Hematopoietic multipotent progenitor cell treated with erythropoietin and hydrocortisone succinate and interleukin-3 and kit ligand, for 15 days (in vitro differentiated cells): Measurements from ENCODE around the gene PIAS3.

Experiments
- DNase-seq: peaks from one replicate; pipeline ENCODE4 v3.0.0-alpha.2; 2015; ENCODE audit warnings: low spot score

The PIAS3 gene

DNA sequence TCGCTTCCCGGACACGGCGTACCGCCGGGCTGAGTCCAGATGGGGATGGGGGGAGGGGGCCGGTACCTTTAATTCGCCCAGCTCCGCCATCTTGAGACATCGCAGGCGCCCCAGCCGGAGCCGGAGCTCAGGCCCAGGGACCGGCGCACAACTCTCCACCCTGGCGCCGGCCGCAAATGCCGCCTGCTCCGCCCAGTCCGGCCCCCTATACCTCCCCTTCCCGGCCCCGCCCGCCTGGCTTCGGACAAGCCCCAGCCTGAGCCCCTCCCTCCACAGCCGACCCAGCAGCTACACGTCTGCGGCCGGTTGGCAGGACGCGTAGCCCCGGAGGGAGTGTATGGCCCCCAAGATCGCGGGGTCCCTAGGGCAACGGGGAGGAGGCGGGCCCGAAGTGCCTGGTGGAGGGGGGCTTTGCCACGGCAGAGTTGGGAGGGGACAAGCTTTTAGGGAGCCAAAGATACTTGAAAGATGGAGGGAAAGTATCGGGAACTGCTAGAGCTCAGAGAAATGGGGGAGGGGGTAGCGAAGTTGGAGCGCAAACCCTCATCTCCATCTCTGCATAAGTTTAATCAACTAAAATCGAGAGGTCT is at the start of gene PIAS3:
Gene PIAS3 (minus strand): TSS at position 181 of the 590 bp plus-strand sequence. CDS start 91 bp downstream, at position 90.
- DNase-seq: peak; percentile 56

DNA sequence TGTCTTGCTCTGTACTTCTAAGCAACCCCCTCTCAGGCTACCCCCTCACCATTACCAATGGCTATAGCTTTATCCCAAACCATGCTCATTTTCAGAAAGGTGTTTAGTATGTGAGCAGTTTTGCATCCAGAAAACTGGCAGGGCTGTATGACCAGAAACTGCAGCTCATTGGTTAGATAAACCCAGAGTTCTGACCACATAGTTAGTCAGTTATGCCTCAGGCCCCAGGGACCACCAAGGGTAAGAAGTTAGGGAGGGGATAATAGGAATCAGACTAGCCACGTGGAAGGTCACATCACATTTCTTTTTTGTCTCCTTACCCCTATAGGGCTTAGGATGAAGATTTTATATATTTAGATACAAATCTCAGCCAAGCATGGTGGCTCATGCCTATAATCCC is 49.8 kb upstream of the PIAS3 start:
- DNase-seq: no peak

DNA sequence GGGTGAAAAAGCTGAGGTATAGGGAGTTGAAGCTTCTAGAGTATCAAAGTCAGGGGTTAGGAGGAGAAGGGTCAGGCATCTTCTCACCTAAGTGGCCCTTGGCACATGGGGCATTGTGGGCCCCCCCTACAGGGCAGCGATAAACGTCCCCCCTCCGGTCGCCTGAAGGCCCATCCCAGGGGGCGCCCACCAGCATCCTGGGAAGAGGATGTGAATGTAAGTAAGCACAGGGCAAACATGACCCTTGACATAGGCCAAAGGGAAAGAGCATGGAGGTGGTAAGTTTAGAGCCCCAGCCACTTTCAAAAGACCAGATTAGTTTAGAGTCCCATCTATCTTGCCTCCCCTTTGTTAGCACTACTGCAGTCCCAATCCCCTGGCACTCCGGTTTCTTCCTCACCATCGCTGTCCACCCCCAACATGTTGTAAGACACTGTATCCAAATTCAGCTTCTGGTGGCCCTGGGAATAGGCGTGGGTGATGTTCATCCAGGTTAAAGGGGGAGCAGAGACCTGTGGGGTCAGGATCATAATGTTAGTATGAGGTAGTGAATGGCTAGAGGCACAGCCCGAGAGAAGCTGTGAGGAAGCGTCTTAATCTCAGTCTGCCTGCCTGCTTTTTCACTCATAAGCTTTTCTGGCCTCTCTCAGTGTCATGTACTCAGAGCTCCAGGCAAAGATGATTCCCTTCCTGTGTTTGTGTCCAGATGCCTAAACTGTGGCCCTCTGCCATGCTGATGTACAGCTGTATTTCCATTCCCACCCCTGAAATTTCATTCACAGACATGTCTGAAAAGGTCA is 48.3 kb upstream of the PIAS3 start:
- DNase-seq: no peak

DNA sequence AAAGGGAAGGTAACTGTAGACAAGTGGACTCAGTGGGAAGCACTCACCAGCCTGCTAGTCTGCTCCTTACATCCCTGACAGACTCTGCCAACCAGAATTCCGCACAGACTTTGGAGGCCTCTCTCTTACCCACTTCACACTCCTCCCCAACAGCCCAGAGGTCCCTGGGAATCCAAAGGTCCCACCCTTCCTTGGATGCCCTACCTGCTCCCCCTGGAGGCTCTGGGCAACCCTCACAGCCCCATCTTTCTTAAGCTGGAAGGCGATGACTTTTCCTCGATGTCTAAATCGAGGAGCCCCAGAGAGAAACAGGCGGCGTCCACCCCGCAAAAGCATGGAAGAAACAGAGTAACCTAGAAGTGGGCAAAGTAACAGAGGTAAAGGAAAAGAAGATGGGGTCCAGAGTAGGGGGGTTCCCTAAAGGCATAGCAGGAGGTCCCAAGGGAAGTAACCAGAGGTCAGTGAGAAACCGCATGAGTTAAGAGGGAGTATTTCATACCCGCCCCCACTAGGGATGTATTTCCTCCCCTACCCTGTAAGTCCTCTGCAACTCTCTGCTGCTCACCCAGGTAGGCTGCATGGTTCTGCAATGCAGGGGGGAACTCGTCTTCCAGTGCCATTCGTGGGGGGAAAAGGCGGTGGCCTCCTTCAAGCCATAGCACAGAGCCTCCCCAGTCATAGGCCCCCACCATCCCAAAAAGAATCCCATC is 42.6 kb upstream of the PIAS3 start:
- no peak for DNase-seq

DNA sequence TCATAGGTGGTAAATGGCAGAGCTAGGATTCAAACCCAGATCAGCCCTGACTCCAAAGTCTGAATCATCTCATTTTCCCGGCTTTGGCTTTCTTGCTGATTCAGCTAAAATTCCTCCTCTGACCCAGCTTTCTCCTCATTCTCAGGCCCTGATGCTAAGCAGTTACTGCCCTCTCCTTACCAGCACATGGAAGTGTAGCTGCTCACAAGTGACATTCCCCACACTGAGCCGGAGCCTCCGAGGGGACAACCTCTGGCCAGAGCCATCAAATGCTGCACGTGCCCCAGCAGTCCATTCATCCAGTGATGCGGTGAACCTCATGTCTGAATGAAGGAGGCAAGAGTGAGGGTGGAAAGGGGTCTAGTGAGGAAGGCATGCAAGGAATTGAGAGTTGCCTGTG is 39.9 kb upstream of the PIAS3 start:
- no peak for DNase-seq

DNA sequence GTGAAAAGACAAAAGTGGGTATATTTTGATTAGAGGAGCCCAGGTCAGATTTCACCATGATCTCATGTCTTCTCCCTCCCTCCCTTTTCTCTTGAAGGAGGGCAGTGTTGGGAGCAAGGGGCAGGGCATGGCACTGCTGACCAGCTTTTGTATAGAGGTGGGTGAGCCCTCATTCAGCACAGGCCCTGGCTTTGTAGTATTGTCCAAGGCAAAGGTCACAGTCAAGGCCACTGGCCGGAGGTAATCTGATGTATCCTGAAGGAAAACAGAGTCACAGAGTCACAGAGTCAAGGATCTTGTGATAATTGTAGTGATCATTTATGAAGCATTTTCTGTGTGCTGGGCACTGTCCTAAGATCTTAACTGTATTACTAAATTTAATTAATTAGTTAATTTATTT is 39.1 kb upstream of the PIAS3 start:
- DNase-seq: no peak

DNA sequence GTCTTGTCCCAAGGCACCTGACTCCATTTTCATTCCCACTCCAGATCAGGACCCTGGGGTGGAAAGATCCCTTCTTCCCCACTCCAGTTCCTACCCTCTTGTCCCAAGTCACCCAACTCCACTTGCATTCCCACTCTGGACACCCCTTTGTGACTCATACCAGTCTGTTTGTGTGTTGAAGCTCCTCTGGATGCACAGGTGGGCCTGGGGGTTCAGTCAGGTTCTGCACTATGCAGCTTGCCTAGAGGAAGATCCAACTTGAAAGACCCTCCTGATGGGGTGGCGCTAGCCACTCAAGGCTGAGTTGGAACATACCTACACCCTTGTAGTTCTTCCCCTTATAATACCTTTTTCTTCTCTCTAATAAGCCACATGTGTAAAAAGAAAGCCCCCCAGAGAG is 36.6 kb upstream of the PIAS3 start:
- DNase-seq: no peak

DNA sequence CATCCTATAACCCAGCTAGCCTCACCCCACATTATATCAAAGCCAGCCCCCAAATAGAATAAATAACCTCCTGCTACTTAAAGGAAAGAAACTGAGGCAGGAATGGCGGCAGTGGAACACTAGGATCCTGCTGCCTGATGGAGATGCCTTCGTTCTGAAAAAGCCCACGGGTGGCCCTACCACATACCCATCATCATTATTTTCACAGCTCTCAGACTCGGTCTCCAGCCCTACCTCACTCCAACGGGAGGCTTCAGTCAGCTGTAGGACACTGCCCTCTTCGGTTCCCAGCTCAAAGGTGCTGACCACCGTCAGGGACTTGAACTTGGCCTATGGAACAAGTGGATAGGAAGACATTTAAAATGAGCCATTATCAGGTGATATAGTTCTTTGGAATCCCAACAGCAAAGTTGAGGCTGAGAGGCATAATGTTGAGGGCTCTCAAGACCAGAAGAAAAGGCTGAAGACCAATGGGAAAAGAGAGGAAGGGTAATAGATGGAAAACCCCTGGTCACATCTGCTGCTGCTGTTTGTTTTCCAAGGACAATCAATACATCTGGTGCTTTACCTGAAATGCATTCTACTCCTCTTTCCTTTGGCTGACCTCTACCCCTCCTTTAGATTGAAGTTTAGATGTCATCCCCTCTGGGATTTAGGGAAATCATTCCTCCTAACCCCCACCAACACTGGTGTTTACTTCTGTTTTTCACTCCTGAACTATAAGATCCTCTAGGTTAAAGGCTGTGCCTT is 34.6 kb upstream of the PIAS3 start:
- DNase-seq: no peak

DNA sequence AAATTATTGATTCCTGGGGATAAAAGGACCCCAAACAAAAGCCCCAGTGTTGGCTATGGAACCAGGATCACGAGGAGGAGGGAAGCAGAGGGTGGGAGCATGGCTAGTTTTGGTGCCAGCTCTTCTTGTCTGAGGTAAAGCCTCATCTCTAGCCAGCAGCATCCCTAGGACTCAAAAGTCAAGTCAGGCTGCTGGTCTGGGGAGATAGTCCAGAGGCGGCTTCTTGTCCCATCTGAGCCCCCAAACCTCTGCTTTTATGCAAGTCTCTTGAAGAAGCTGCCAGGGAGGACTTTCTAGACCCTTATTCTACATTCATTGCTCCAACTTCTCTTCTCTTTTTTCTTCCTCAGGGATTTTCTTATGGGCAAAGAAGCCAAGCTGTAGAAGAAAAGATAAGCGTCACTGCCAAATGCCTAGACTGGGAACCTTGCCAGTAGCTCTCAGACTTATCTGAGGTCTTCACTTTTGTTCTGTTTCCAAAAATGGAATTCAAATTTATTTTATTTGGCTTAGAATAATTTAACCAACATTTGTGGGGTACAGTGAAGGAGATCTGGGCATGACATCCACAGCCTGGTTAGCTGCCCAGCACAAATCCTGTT is 33.7 kb upstream of the PIAS3 start:
- peak; percentile 63 for DNase-seq

DNA sequence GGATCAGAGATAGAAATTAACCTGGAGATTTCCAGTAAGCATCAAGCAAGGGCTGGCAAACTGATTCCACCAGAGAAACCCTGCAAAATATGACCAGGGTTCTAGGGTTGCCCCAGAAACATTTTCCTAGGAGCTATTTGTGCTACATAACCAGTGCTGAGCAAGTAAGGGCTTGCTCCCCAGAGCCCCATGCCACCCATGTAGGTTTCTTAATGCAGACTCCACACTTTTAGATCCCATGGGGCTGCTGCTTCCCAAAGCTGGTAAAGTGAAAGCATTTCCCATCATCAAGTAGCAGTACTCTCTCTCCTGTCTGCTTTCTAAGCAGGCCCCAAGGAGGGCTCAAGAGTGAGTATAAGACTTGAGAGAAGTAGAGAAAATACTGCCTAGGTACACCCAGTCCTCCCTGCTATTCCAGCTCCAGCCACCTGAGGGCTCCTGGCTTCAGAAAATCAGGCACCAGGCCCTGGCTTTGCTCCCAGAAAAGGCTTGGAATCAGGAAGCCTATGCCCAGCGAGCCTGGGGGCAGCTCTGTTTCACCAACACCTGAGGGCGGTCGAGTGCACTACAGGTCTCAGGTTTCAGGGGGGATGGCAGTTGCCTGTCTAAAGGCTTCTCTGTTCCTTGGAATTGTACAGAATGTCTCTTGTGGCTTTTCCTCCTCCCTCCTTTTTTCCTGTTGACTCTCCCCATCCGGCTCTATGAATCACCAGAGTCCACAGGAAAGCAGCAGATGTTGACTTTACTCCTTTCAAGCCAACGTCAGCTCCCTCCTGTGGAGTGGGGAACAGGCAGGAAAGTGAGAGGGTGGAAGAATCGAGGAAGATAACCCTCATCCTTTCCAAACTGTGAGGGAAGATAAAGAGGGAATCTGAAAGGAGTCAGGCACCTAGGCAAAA is 33.0 kb upstream of the PIAS3 start:
- DNase-seq: peak; percentile 76

DNA sequence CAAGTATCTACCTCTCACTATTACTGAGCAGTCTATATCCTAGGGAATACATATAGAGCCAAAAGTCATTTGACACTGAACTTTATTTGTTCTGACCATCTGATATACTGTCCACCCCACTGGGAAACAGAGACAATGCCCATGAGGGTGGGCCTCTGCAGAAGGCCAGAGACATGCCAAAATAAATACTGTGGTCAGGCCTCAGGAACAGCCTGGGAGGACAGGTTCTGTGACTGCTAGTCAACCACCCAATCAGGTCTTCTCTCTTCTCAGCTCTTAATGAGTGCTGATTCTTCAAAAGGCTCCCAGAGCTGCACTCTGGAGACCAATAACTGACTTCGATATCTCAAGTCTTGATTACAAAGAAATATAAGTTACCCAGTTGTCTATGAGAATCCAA is 32.3 kb upstream of the PIAS3 start:
- no peak for DNase-seq

DNA sequence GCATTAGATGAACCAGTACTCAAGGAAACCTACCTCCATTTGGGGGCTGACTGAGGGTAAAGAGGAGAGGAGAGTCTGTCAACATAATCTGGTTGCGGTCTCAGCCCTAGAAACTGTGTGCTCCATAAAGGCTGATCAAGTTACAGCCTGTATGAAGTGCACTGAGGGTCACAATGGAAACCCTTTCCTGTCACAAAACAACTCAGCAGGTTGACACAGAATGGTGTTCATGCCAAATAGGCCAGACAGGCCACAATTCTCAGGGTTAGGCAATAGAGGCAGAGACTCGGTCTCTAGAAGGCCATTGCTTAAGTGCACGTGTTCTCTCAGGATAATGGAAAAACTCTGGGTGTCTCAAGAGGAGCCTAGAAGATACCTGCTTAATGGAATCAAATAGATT is 30.8 kb upstream of the PIAS3 start:
- DNase-seq: no peak

DNA sequence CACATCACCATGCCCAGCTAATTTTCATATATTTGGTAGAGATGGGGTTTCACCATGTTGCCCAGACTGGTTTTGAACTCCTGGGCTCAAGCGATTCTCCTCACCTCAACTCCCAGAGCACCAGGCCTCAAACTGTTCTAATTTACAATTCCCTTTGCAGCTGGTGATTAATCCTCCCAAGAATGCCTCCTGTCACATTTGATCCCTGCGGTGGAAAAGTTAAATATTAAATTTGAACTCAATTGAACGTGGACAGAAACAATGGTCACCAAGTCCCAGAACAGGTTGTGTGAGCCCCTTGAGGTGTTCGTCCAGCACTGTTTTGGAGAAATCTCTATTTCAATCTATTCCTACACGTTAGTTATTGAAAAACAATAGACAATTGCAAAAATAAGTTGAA is 28.8 kb upstream of the PIAS3 start:
- no peak for DNase-seq

DNA sequence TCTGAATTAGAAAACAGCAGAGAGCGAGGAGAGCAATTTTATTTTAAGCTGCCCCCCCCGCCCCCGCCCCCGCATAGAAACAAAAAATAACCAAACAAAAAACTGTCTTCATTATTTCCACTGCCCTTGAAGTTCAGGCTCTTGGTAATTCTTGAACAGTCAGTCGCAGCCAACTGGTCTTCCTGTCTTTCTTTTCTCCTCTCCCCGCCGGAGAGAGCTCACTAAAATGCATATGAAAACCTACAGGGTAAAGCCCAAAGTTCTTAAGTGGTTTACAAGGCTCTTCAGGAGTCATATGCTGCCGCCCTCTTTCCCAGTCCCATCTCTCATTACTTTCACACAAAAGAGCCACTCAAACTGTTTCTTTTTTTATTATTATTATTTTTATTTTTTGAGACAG is 27.9 kb upstream of the PIAS3 start:
- DNase-seq: no peak

DNA sequence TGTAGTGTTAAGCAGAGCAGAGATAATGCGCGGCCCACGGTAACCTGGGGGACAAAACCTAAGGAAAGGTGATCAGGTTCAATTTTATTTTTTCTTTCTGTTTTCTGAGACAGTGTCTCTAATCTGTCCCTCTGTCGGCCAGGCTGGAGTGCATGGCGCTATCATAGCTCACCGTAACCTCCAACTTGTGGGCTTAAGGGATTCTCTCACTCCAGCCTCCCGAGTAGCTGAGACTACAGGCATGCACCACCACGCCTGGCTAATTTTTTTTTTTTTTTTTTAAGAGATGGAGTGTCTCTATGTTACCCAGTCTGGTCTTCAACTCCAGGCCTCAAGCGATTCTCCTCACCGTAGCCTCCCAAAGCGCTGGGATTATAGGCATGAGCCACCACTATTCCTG is 27.5 kb upstream of the PIAS3 start:
- no peak for DNase-seq

DNA sequence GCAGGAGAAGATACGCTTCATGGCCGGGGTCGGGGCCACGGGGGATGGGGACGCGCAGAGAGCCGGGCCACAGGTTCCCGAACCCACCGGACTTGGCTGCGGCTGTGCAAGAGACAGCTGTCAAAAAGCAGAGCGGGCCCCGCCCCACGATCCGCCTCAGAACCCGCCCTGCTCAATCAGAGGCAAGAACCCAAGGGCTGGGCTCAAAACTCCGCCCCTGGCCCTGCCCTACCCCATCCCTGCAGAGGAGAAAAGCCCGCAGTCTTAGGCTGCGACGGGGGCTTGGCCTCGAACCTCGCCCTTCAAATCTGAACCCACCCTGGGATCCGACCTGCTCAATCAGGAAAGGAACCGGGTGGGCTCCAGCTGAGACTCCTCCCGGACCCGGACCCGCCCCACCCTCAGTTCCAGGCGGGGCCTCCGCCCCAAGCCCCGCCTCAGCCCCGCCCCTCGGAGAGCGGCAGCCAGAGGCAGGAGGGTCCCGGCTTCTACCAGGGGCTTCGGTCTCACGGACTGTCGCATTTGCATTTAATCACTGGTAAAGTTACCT is 26.9 kb upstream of the PIAS3 start, which contains the start of gene ANKRD35:
Gene ANKRD35 (minus strand): TSS at position 129 of the 550 bp plus-strand sequence. CDS start 108 bp downstream, at position 21.
- peak; percentile 84 for DNase-seq

DNA sequence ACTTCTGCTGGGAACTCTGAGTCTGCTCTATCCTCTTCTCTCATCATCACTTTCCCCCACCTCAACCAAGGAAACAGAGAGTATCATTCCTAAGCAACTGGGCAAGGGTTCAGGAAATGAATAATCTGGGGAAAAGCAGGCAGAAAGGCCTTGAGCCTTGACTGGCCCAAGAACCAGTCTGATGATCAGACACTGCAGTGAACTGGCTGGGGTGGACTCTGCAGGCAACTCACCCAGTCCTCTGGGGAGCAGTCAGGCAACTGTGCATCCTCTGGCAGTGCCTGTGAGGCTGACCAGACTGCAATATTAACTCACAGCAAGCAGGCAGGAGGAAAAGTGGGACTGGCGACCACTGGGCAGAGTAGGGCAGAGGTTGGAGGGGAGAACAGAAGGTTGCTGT is 25.8 kb upstream of the PIAS3 start:
- DNase-seq: no peak

DNA sequence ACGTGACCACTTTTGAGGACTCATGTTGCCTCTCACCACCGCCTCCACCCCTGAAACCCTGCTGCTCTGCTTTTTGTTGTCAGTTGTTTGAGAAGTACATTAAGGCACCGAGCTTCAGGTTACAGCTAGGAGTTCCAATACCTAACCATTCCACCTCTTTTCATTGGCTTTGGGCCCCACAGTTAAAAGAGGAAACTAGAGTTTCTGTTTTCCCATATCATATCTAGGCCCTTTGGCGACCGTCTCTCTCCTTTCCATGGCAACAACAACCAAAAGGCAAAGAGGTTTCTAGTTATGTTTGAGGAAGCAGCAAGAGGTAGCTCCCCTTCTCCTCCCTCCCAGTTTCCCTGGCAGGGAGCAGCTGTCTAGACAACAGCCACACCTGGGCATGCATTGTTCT is 20.9 kb upstream of the PIAS3 start:
- no peak for DNase-seq

DNA sequence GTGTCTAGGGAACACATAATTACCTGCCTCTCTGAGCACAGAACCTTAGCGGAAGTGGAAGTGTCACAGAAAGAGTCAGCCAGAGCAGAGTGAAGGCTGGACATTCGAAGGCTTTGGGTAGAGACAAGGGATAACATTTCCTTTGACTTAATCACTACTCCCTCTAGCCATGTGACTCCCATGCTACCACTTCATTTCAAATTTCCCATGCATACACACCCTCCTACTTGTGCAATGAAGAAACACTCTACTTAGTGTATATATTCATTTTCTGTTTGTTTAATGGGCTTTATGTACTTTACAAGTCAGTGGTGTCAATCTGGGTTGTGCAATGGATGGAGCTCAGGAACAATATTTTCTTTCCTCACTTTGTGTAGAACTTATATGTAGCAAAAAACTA is 19.8 kb upstream of the PIAS3 start:
- no peak for DNase-seq

DNA sequence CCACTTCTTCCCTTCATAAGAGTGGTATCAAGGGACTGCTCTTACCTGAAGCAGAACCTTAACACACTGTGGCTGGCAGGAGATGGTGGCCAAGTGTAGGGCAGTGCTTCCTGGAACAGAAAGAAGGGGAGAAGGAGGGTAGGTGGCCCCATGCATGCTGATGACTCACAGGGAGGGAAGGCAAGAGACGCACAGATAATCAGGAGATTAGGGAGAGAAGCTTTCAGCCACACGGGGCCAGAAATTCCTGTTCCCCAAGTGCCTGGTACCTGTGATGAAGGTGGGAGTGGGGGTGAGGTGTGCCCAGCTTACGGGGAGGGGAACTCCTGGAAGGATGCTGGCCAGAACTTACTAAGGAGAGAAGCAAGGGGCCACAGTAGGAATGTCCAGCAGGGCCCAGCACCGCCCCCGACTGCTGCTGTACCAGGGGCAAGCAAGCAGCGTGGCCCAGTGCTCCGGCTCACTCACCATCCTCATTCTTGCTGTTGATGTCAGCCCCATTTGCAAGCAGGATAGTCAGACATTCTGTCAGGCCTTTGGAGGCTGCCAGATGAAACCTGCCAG is 19.1 kb upstream of the PIAS3 start:
- no peak for DNase-seq
